Measurements from ENCODE around the gene RASA2. TPM values are rescaled to one million over a fixed set of nuclear protein-coding genes. Genes with fewer than 3 reads are reported as not detected.

The RASA2 gene
- total and polyA plus RNA-seq, 9 of the 15 experiments (the other 6 are each of a cell fraction or from before 2014, with no cell fraction given): 2.0 to 12.8 (median 9.5) TPM

DNA sequence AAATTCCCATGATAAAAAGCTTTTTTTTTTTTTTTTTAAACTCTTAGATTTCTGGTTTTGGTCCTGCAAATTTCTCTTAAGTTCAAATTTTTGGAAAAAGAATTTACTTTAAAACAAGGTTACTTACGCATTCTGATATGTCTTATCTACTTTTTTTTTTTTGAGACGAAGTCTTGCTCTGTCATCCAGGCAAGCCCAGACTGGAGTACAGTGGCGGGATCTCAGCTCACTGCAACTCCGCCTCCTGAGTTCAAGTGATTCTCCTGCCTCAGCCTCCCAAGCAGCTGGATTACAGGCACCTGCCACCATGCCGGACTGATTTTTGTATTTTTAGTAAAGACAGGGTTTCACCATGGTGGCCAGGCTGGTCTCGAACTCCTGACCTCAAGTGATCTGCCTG, 83.2 kb downstream of the RASA2 start:
- no peak overlapping the region for H3K9ac ChIP-seq (ENCODE audit: insufficient read depth in 1 of 2, low read depth in 2 of 2, low read length in 2 of 2)
- intact Hi-C loops (cut with micrococcal nuclease): loop anchor here (10.0 kb wide), 2 partner anchors 345 to 705 kb away; no protein-coding TSS in a partner anchor
- FAIRE-seq: peak; percentile 84
- H3K36me3 ChIP-seq (ENCODE audit: control insufficient read depth, insufficient read depth, low read length): peaks cover 28% of the 10 kb centered on the region
- no TSS peak for BruUV-seq (replicated peaks)
- no peak overlapping the region for H3K4me2 ChIP-seq (ENCODE audit: insufficient read depth, low read length)
- WGBS (ENCODE audit: insufficient coverage, low coverage, missing lambda C conversion rate): 58% methylated on average over 6 of the region's 6 CpGs
- POLR2A ChIA-PET: interaction anchor here (0.7 to 1.0 kb wide), 2 partner anchors 9 to 438 kb away, joined by 3 read pairs; no protein-coding TSS in a partner anchor
- no peak overlapping the region for H2AFZ ChIP-seq (ENCODE audit: low read depth, low read length)
- no peak overlapping the region for H3K27ac ChIP-seq (ENCODE audit: extremely low read depth, low read depth, low read length)
- no peaks in the 10 kb centered on the region for H3K27me3 ChIP-seq (ENCODE audit: control insufficient read depth in 2 of 2, insufficient read depth in 2 of 2, low read length in 2 of 2)
- peak in 1 of 4 experiments; percentile 40 for DNase-seq (ENCODE audit: extremely low read depth in 1 of 4, low spot score in 3 of 4)
- H3K9me3 ChIP-seq (replicated peaks; ENCODE audit: control insufficient read depth, insufficient read depth, low read depth, low read length): no peaks in the 10 kb centered on the region
- H3K4me1 ChIP-seq (replicated peaks in 1 of 2; ENCODE audit: control insufficient read depth in 2 of 2, insufficient read depth in 2 of 2, low read length in 2 of 2): peaks cover 0 to 4% of the 10 kb centered on the region in 2 experiments; a peak in 2 of 5 replicates
- no peaks in the 10 kb centered on the region for H3K79me2 ChIP-seq (ENCODE audit: control insufficient read depth, insufficient read depth, low read length)
- H3K4me3 ChIP-seq: no peak overlapping the region
- CTCF ChIA-PET (ENCODE audit: low intra/inter-chr PET ratio): no interaction called here
- no peaks in the 10 kb centered on the region for H3K9me1 ChIP-seq (ENCODE audit: control insufficient read depth, insufficient read depth, low read length)
- H4K20me1 ChIP-seq (replicated peaks; ENCODE audit: control insufficient read depth, insufficient read depth, low read length): no peaks in the 10 kb centered on the region
- in situ Hi-C loops (cut with MboI): no loop called here
- ATAC-seq: peak; percentile 75; the same call in 2 of the 3 replicates
- no peak for TF ChIP-seq NFIX (CRISPR knock-in tag; IDR thresholded peaks at IDR 0.05; ENCODE audit: low read depth)
- TF ChIP-seq, protein P1, sequence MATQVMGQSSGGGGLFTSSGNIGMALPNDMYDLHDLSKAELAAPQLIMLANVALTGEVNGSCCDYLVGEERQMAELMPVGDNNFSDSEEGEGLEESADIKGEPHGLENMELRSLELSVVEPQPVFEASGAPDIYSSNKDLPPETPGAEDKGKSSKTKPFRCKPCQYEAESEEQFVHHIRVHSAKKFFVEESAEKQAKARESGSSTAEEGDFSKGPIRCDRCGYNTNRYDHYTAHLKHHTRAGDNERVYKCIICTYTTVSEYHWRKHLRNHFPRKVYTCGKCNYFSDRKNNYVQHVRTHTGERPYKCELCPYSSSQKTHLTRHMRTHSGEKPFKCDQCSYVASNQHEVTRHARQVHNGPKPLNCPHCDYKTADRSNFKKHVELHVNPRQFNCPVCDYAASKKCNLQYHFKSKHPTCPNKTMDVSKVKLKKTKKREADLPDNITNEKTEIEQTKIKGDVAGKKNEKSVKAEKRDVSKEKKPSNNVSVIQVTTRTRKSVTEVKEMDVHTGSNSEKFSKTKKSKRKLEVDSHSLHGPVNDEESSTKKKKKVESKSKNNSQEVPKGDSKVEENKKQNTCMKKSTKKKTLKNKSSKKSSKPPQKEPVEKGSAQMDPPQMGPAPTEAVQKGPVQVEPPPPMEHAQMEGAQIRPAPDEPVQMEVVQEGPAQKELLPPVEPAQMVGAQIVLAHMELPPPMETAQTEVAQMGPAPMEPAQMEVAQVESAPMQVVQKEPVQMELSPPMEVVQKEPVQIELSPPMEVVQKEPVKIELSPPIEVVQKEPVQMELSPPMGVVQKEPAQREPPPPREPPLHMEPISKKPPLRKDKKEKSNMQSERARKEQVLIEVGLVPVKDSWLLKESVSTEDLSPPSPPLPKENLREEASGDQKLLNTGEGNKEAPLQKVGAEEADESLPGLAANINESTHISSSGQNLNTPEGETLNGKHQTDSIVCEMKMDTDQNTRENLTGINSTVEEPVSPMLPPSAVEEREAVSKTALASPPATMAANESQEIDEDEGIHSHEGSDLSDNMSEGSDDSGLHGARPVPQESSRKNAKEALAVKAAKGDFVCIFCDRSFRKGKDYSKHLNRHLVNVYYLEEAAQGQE (IDR thresholded peaks at IDR 0.05; ENCODE audit: borderline replicate concordance): peak; percentile 44; the same call in 1 of the 2 replicates
- TF ChIP-seq, protein P1 (CRISPR knock-in tag; IDR thresholded peaks at IDR 0.05; ENCODE audit: low read depth): no peak
- no peak for TF ChIP-seq STAT5A (IDR thresholded peaks at IDR 0.05; ENCODE audit: borderline replicate concordance, low read length)
- TF ChIP-seq DPF2 (IDR thresholded peaks at IDR 0.05): peak; percentile 55; the same call in 1 of the 2 replicates
- no peak for TF ChIP-seq PHB2 (IDR thresholded peaks at IDR 0.05; ENCODE audit: low read depth)
- TF ChIP-seq XRCC5 (IDR thresholded peaks at IDR 0.05; ENCODE audit: low read depth, low read length): no peak
- peak; percentile 69; the same call in 1 of the 2 replicates for TF ChIP-seq ADNP (tag; IDR thresholded peaks at IDR 0.05)
- no peak for TF ChIP-seq POLR2H (tag; IDR thresholded peaks at IDR 0.05; ENCODE audit: low read depth)
- TF ChIP-seq TRIM28 (IDR thresholded peaks at IDR 0.05): no peak
- TF ChIP-seq, protein P2, sequence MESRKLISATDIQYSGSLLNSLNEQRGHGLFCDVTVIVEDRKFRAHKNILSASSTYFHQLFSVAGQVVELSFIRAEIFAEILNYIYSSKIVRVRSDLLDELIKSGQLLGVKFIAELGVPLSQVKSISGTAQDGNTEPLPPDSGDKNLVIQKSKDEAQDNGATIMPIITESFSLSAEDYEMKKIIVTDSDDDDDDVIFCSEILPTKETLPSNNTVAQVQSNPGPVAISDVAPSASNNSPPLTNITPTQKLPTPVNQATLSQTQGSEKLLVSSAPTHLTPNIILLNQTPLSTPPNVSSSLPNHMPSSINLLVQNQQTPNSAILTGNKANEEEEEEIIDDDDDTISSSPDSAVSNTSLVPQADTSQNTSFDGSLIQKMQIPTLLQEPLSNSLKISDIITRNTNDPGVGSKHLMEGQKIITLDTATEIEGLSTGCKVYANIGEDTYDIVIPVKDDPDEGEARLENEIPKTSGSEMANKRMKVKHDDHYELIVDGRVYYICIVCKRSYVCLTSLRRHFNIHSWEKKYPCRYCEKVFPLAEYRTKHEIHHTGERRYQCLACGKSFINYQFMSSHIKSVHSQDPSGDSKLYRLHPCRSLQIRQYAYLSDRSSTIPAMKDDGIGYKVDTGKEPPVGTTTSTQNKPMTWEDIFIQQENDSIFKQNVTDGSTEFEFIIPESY (CRISPR knock-in tag; IDR thresholded peaks at IDR 0.05): peak; percentile 80
- peak; percentile 47; the same call in 1 of the 2 replicates for TF ChIP-seq MAFG (tag; conservative IDR thresholded peaks at IDR 0.05)
- TF ChIP-seq CXXC5 (CRISPR knock-in tag; IDR thresholded peaks at IDR 0.05): peak; percentile 42
- TF ChIP-seq ZNF384 (IDR thresholded peaks at IDR 0.05; ENCODE audit: low read depth, low read length): peak; percentile 79

All from K562 (cell line).